ENCODE measurements around the gene PTPRD. TPM values are rescaled to one million over a fixed set of nuclear protein-coding genes. Genes with fewer than 3 reads are reported as not detected.

PTPRD gene
- total RNA-seq, 2 experiments from 2014 or later, result 0.10 TPM; not detected in 1

GRCh38 chr9:8877753-8878494 lies 1734.9 kb downstream of the PTPRD start:
- Mint-ChIP-seq H3K36me3 (no peaks in the 10 kb centered on the region), H3K27me3 (no peaks in the 10 kb centered on the region), H3K9me3 (no peaks in the 10 kb centered on the region), H3K27ac (no peak overlapping the region), H3K4me3 (no peak overlapping the region), H3K4me1 (ENCODE audit: low read depth) (no peaks in the 10 kb centered on the region)
- POLR2A ChIA-PET, result no interaction called here
- CTCF ChIA-PET, result interaction anchor here (1.0 kb wide), 1 partner anchor 18 kb away, joined by 3 read pairs; no protein-coding TSS in a partner anchor
- intact Hi-C loops (cut with micrococcal nuclease), result no loop called here
- no peak for DNase-seq

DNA sequence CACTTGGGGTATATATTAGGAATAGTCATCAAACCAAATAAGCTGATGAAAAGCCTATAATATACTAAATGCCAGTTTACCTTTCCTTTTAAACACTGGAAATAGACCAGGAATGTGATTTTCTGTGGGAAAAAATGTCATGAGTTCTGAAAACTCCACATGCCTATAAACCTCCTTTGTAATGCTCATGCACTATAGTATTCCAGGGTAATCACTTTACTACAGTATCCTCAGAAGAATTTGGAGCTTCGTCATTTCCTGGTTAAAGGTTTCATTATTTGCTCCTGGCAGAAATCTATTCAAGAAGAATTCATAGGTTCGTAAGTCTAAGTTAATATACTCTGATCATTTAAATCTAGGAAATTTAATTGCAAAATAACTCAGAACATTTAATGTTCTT lies 1736.5 kb downstream of the PTPRD start:
- Mint-ChIP-seq H3K4me3 (no peak overlapping the region), H3K36me3 (no peaks in the 10 kb centered on the region), H3K9me3 (no peaks in the 10 kb centered on the region), H3K27ac (no peak overlapping the region), H3K4me1 (ENCODE audit: low read depth) (no peaks in the 10 kb centered on the region), H3K27me3 (no peaks in the 10 kb centered on the region)
- ChIA-PET POLR2A (no interaction called here), CTCF (no interaction called here)
- intact Hi-C loops (cut with micrococcal nuclease), result no loop called here
- DNase-seq, result no peak

DNA sequence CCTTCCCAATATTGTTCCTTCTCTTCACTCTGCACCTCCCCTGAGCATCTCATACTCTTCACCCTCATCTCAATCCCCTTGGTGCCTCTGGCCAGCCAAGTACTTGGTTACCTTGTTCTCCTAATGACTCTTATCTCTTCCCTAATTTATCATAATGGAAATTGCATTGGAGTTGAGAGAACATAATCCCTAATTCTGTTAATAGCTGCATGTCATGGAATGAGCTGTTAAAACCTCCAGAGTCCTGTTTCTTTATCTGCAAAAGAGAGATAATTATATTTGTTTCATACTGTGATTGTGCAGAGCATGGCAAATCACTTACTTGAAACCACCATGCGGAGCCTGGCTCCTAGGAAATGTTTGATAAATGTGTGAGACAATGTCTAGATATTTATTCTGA lies 1738.3 kb downstream of the PTPRD start:
- Mint-ChIP-seq H3K27me3 (no peaks in the 10 kb centered on the region), H3K4me1 (ENCODE audit: low read depth) (no peaks in the 10 kb centered on the region), H3K27ac (no peak overlapping the region), H3K4me3 (no peak overlapping the region), H3K36me3 (no peaks in the 10 kb centered on the region), H3K9me3 (no peaks in the 10 kb centered on the region)
- POLR2A ChIA-PET, result no interaction called here
- DNase-seq, result no peak
- intact Hi-C loops (cut with micrococcal nuclease), result no loop called here
- CTCF ChIA-PET, result no interaction called here

DNA sequence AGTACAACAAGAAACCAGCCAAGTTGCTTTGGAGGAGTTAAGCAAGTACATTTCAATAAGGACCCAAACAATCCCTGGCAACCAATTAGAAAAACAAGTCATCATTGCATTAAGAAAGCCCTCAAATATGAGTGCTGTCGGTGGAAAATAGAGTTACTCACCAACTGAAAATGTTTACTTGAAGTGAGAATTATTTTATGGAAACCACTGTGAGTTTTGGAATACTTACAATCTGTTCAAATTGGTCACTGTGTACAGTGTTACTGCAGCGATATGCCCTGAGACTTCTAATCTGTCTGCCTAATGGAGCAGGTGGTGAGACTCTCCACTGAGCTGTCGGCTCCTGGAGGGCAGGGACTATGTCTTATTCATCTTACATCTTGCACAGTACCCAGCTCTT lies 1740.0 kb downstream of the PTPRD start:
- Mint-ChIP-seq H3K27ac (no peak overlapping the region), H3K9me3 (no peaks in the 10 kb centered on the region), H3K4me3 (no peak overlapping the region), H3K27me3 (no peaks in the 10 kb centered on the region), H3K4me1 (ENCODE audit: low read depth) (no peaks in the 10 kb centered on the region), H3K36me3 (no peaks in the 10 kb centered on the region)
- POLR2A ChIA-PET, result no interaction called here
- CTCF ChIA-PET, result no interaction called here
- no peak for DNase-seq
- intact Hi-C loops (cut with micrococcal nuclease), result no loop called here

- H3K27ac Mint-ChIP-seq, result no peak overlapping the region
- no peak for DNase-seq
- H3K9me3 Mint-ChIP-seq, result no peaks in the 10 kb centered on the region
- peaks cover 1% of the 10 kb centered on the region for H3K27me3 Mint-ChIP-seq
- H3K4me1 Mint-ChIP-seq (ENCODE audit: low read depth), result no peaks in the 10 kb centered on the region
- ChIA-PET CTCF (no interaction called here), POLR2A (no interaction called here)
- no peak overlapping the region for H3K4me3 Mint-ChIP-seq
- intact Hi-C loops (cut with micrococcal nuclease), result no loop called here
- H3K36me3 Mint-ChIP-seq, result no peaks in the 10 kb centered on the region
Measured at GRCh38 chr9:8871796-8872445, 1740.9 kb downstream of the PTPRD start.

DNA sequence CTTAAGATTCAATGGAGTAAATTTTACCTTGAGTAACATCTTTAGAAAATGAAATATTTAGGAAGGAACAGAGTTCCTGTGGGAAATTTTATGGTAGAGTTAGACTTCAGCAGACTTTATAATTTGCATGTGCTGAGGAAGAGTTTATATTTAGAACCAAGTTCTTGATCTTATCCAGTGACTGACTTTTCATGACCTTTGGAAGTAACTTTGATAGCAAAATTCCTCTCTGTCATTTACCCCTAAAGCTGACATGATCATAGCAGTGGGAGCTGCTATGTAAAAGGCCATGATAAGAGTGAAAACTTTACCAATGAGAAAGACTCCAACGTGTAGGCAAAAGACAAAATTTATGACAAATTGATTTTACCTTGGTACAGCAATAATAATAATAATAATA lies 1741.4 kb downstream of the PTPRD start:
- Mint-ChIP-seq H3K9me3 (no peaks in the 10 kb centered on the region), H3K36me3 (no peaks in the 10 kb centered on the region), H3K27me3 (peaks cover 1% of the 10 kb centered on the region), H3K4me1 (ENCODE audit: low read depth) (no peaks in the 10 kb centered on the region), H3K4me3 (no peak overlapping the region), H3K27ac (no peak overlapping the region)
- ChIA-PET POLR2A (no interaction called here), CTCF (no interaction called here)
- intact Hi-C loops (cut with micrococcal nuclease), result no loop called here
- DNase-seq, result no peak

- DNase-seq, result no peak
- H3K27me3 Mint-ChIP-seq, result peaks cover 1% of the 10 kb centered on the region
- no peak overlapping the region for H3K27ac Mint-ChIP-seq
- intact Hi-C loops (cut with micrococcal nuclease), result no loop called here
- ChIA-PET POLR2A (interaction anchor here (0.6 kb wide), 1 partner anchor 1108 kb away, joined by 3 read pairs; no protein-coding TSS in a partner anchor), CTCF (no interaction called here)
- H3K4me1 Mint-ChIP-seq (ENCODE audit: low read depth), result no peaks in the 10 kb centered on the region
- H3K4me3 Mint-ChIP-seq, result no peak overlapping the region
- H3K9me3 Mint-ChIP-seq, result no peaks in the 10 kb centered on the region
- H3K36me3 Mint-ChIP-seq, result no peaks in the 10 kb centered on the region
Measured at GRCh38 chr9:8869812-8870211, 1743.0 kb downstream of the PTPRD start.

DNA sequence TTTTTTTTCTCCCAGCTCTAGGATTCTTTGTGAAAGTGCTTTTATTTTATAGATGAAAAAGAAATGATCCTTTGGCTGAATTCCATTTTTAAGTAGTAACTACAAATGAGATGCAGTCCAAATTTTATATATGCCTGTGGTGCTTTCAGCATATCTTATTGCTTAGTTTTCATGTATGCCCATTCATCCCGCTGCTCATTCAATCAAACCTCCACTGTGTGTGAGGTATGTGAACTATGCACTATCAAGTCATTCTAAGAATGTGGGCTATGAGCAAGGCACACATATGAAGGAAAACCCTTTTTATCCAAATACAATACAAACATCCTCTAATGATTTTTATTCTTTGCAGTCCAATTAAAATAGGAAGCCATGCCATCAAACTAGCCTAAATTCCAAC lies 1744.2 kb downstream of the PTPRD start:
- POLR2A ChIA-PET, result no interaction called here
- intact Hi-C loops (cut with micrococcal nuclease), result no loop called here
- CTCF ChIA-PET, result no interaction called here
- no peaks in the 10 kb centered on the region for H3K36me3 Mint-ChIP-seq
- H3K9me3 Mint-ChIP-seq, result no peaks in the 10 kb centered on the region
- H3K4me1 Mint-ChIP-seq (ENCODE audit: low read depth), result no peaks in the 10 kb centered on the region
- no peak overlapping the region for H3K27ac Mint-ChIP-seq
- DNase-seq, result no peak
- no peak overlapping the region for H3K4me3 Mint-ChIP-seq
- peaks cover 1% of the 10 kb centered on the region for H3K27me3 Mint-ChIP-seq

DNA sequence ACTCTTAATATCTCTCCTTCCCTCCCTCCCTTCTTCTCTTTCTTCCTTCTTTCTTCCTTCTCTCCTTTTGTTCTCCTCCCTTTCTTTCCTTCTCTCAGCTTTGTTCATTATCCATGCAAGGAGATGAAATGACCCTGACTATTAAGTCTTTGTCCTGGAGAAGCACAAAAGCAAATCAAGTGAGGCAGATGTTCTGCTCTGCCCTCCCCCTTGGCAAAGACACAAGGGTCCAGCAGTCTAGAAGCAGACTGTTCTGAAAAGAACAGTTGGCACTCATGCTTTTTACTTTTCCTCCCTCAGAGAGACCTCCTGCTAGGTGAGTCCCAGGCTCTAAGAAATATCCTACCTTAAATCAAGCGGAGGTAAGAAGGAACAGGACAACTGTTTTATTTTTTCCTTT lies 1745.7 kb downstream of the PTPRD start:
- intact Hi-C loops (cut with micrococcal nuclease), result no loop called here
- Mint-ChIP-seq H3K27ac (no peak overlapping the region), H3K4me3 (no peak overlapping the region), H3K27me3 (peaks cover 1% of the 10 kb centered on the region), H3K36me3 (no peaks in the 10 kb centered on the region), H3K9me3 (no peaks in the 10 kb centered on the region), H3K4me1 (ENCODE audit: low read depth) (no peaks in the 10 kb centered on the region)
- no peak for DNase-seq
- ChIA-PET POLR2A (no interaction called here), CTCF (no interaction called here)

- CTCF ChIA-PET, result no interaction called here
- intact Hi-C loops (cut with micrococcal nuclease), result no loop called here
- H3K36me3 Mint-ChIP-seq, result no peaks in the 10 kb centered on the region
Measured at GRCh38 chr9:8864545-8864896, 1748.3 kb downstream of the PTPRD start.

DNA sequence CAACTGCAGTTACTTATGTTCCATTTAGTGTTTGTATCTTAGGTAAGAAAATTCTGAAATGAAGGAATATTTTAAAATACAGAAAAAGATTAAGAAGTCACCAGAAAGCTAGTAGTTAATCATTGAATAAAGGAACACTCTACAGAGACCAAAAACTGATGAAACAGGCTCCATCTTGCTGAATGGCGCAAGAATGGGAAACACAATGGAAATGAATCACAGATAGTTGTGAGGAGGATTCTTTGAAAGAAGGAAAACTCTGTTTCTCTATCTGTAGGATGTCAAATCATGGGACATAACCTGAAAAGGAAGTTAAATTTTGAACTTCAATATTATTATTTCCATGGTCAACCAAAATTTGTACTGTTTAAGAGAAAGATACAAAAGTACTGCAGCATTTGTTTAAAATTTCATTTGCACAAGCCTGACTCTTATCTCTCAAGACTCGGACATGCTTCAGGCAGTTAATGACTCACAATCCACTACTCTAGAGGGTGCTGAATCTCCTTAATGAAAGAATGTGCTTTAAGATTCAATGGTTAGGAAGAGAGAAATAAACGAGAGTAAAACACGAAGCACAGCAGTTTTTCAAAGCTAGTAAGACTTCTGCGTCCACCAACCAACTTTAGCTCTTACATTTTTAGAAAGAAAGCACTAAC lies 1748.8 kb downstream of the PTPRD start:
- Mint-ChIP-seq H3K9me3 (no peaks in the 10 kb centered on the region), H3K4me1 (ENCODE audit: low read depth) (no peaks in the 10 kb centered on the region), H3K36me3 (no peaks in the 10 kb centered on the region), H3K27me3 (peaks cover 12% of the 10 kb centered on the region), H3K27ac (no peak overlapping the region), H3K4me3 (no peak overlapping the region)
- DNase-seq, result no peak
- POLR2A ChIA-PET, result no interaction called here
- intact Hi-C loops (cut with micrococcal nuclease), result no loop called here
- CTCF ChIA-PET, result no interaction called here

More at GRCh38 chr9:8864545-8864896, 1748.3 kb downstream of the PTPRD start:
- POLR2A ChIA-PET, result no interaction called here
- no peak overlapping the region for H3K27ac Mint-ChIP-seq
- H3K9me3 Mint-ChIP-seq, result no peaks in the 10 kb centered on the region
- H3K27me3 Mint-ChIP-seq, result peaks cover 7% of the 10 kb centered on the region
- no peak for DNase-seq
- H3K4me1 Mint-ChIP-seq (ENCODE audit: low read depth), result no peaks in the 10 kb centered on the region
- no peak overlapping the region for H3K4me3 Mint-ChIP-seq

DNA sequence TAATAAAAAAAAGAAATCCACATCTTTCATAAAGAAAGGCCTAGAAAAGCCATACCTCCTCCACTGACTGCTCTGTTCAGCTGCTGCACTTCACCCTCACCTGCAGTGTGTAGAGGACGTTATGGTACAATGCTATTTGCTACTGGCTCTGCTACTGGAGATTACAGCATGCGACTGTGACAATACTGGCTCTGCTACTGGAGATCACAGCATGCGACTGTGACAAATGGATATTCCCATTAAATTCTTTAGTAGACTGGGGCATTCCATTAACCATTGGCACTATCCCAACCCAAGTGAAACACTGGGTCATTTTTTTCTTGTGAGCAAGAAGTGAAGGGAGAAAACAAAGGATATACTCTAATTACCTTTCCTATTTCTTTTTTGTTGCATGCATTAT lies 1749.7 kb downstream of the PTPRD start:
- ChIA-PET CTCF (no interaction called here), POLR2A (no interaction called here)
- H3K9me3 Mint-ChIP-seq, result no peaks in the 10 kb centered on the region
- H3K36me3 Mint-ChIP-seq, result no peaks in the 10 kb centered on the region
- peaks cover 21% of the 10 kb centered on the region for H3K27me3 Mint-ChIP-seq
- no peak for DNase-seq
- intact Hi-C loops (cut with micrococcal nuclease), result no loop called here
- no peak overlapping the region for H3K27ac Mint-ChIP-seq
- H3K4me1 Mint-ChIP-seq (ENCODE audit: low read depth), result peaks cover 3% of the 10 kb centered on the region
- H3K4me3 Mint-ChIP-seq, result no peak overlapping the region

DNA sequence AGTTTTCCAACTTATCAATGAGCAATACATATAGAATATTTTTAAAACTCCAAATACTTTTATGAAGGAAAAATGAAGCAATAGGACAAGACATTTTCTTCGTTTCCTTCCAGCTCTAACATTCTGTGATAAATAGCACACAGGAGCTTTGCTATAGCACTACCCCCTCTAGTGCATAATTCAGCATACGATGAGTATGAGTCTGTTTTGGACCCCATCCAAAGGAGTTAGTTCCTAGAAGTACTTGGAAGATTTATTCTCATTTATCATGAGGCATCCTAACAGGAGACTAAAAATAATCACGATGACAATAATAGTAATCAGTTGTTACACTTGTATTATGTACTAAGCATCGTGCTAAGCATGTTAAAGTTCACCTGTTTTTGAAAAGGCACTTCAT lies 1751.9 kb downstream of the PTPRD start:
- H3K4me3 Mint-ChIP-seq, result no peak overlapping the region
- peaks cover 28% of the 10 kb centered on the region for H3K27me3 Mint-ChIP-seq
- no peak for DNase-seq
- ChIA-PET POLR2A (no interaction called here), CTCF (no interaction called here)
- H3K27ac Mint-ChIP-seq, result no peak overlapping the region
- H3K9me3 Mint-ChIP-seq, result no peaks in the 10 kb centered on the region
- H3K36me3 Mint-ChIP-seq, result no peaks in the 10 kb centered on the region
- H3K4me1 Mint-ChIP-seq (ENCODE audit: low read depth), result peaks cover 11% of the 10 kb centered on the region
- intact Hi-C loops (cut with micrococcal nuclease), result no loop called here
